Rectal smooth muscle tissue (tissue), 1 donor: ENCODE data around the gene ANXA7.
A peak's percentile ranks its signal among the peaks of the same experiment; 100 is the strongest.

Source experiments
- H3K27ac ChIP-seq: one replicate; pipeline ENCODE4 v1.7.0; 2013; ENCODE audit warnings: low read depth, low read length, inconsistent platforms
- H3K27me3 ChIP-seq: one replicate; pipeline ENCODE4 v1.7.0; 2013; ENCODE audit warnings: low read length; ENCODE audit not compliant: control insufficient read depth, insufficient read depth
- H3K36me3 ChIP-seq: one replicate; pipeline ENCODE4 v1.7.0; 2013; ENCODE audit warnings: low read length; ENCODE audit not compliant: control insufficient read depth, insufficient read depth
- H3K4me1 ChIP-seq: one replicate; pipeline ENCODE4 v1.7.0; 2013; ENCODE audit warnings: low read length; ENCODE audit not compliant: control insufficient read depth, insufficient read depth
- H3K4me3 ChIP-seq: one replicate; pipeline ENCODE4 v1.7.0; 2013; ENCODE audit warnings: low read length
- H3K9ac ChIP-seq: one replicate; pipeline ENCODE4 v1.7.0; 2013; ENCODE audit warnings: low read length

Gene ANXA7

GRCh38 chr10:73413528-73414229 is at the start of gene ANXA7:
Gene ANXA7 (minus strand): TSS chr10:73414058. CDS start chr10:73400856, 13,202 bp downstream.
- H3K4me3 ChIP-seq = peak within 1 kb of the TSS; percentile 93
- peak within 1 kb of the TSS; percentile 97 for H3K27ac ChIP-seq
- H3K9ac ChIP-seq = peak within 1 kb of the TSS; percentile 75
- H3K36me3 ChIP-seq = no peaks in the 10 kb centered on the region
- peaks cover 3% of the 10 kb centered on the region for H3K4me1 ChIP-seq
- H3K27me3 ChIP-seq = no peaks in the 10 kb centered on the region

- Histone ChIP-seq H3K4me3 (no peak overlapping the region), H3K4me1 (no peaks in the 10 kb centered on the region), H3K27me3 (no peaks in the 10 kb centered on the region), H3K27ac (no peak overlapping the region), H3K9ac (no peak overlapping the region), H3K36me3 (no peaks in the 10 kb centered on the region)
These were observed 47.0 kb upstream of the ANXA7 start for GRCh38 chr10:73460897-73461296.

- H3K4me1 ChIP-seq = no peaks in the 10 kb centered on the region
- no peaks in the 10 kb centered on the region for H3K36me3 ChIP-seq
- no peaks in the 10 kb centered on the region for H3K27me3 ChIP-seq
- H3K27ac ChIP-seq = no peak overlapping the region
- no peak overlapping the region for H3K4me3 ChIP-seq
- H3K9ac ChIP-seq = no peak overlapping the region
These were observed 45.9 kb upstream of the ANXA7 start for GRCh38 chr10:73459683-73460314.

GRCh38 chr10:73456187-73456890 is 42.5 kb upstream of the ANXA7 start:
- H3K4me3 ChIP-seq = no peak overlapping the region
- no peaks in the 10 kb centered on the region for H3K4me1 ChIP-seq
- no peaks in the 10 kb centered on the region for H3K27me3 ChIP-seq
- H3K9ac ChIP-seq = no peak overlapping the region
- H3K27ac ChIP-seq = no peak overlapping the region
- H3K36me3 ChIP-seq = no peaks in the 10 kb centered on the region

DNA sequence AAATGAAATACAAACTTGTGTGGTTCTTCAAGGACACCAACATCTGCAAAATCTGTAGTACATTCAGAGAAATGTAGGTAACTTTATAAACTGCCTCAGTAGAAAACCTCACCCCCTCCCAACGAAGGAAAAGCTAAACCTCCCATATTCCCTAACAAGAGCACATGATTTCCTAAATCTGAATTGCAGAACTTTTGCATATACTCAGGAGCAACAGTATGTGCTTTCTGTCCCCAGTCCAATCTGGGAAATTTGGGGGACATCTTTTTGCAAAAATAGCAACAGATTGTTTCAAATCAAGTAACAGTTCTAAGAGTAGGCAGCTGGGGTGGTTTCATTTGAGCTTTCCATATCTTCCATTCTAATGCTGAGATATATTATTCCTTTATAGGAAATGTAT is 35.3 kb upstream of the ANXA7 start:
- Histone ChIP-seq H3K27me3 (no peaks in the 10 kb centered on the region), H3K4me3 (no peak overlapping the region), H3K9ac (no peak overlapping the region), H3K27ac (no peak overlapping the region), H3K36me3 (peaks cover 4% of the 10 kb centered on the region), H3K4me1 (no peaks in the 10 kb centered on the region)

GRCh38 chr10:73448384-73448783 is 34.5 kb upstream of the ANXA7 start:
- Histone ChIP-seq H3K27ac (no peak overlapping the region), H3K36me3 (peaks cover 4% of the 10 kb centered on the region)

DNA sequence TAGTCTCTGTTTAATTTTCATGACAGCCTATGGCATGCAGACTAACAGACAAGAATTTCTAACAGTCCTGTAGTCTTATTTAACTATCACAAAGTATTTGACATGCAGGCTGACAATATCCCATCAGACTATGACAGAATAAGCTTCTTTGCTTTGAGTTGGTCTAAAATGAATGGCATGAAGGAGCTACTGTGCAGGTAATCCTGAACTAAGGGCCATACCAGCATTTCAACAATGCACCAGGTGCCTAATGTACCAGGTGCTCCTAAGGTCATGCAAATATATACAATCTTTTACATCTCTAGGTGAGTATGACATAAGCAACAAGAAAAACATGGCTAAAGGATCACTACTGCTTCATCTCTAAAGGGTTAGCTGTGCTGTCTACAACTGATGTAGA is 33.1 kb upstream of the ANXA7 start:
- Histone ChIP-seq H3K36me3 (peaks cover 4% of the 10 kb centered on the region), H3K9ac (no peak overlapping the region), H3K4me3 (no peak overlapping the region), H3K27me3 (no peaks in the 10 kb centered on the region), H3K4me1 (no peaks in the 10 kb centered on the region), H3K27ac (no peak overlapping the region)

More at GRCh38 chr10:73448384-73448783, 34.5 kb upstream of the ANXA7 start:
- Histone ChIP-seq H3K4me3 (no peak overlapping the region), H3K9ac (no peak overlapping the region), H3K27me3 (no peaks in the 10 kb centered on the region), H3K4me1 (no peaks in the 10 kb centered on the region)

DNA sequence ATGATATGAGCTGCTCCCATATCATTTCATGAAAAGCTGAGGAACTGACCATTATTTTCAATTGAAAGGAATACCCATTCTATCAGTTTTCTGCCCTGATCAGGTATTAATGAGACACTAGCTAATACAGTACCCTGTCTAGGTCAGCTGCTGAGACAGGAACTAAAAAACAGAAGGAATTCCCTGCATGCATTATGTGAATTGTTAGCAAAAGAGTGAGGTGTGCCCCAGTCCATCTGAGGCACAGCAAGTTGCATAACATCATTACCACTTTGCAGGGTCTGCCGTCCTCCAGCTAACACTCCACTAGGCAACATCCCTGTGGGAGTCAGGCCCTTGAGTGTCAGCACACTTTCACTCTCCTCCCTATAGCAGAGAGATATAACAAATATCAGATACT is 30.6 kb upstream of the ANXA7 start:
- no peak overlapping the region for H3K27ac ChIP-seq
- H3K4me1 ChIP-seq = no peaks in the 10 kb centered on the region
- peaks cover 4% of the 10 kb centered on the region for H3K36me3 ChIP-seq
- no peak overlapping the region for H3K9ac ChIP-seq
- no peaks in the 10 kb centered on the region for H3K27me3 ChIP-seq
- no peak overlapping the region for H3K4me3 ChIP-seq

- no peak overlapping the region for H3K4me3 ChIP-seq
- no peaks in the 10 kb centered on the region for H3K27me3 ChIP-seq
- H3K36me3 ChIP-seq = peaks cover 4% of the 10 kb centered on the region
- no peak overlapping the region for H3K27ac ChIP-seq
- H3K4me1 ChIP-seq = no peaks in the 10 kb centered on the region
- H3K9ac ChIP-seq = no peak overlapping the region
These were observed 25.9 kb upstream of the ANXA7 start for GRCh38 chr10:73439605-73440312.

DNA sequence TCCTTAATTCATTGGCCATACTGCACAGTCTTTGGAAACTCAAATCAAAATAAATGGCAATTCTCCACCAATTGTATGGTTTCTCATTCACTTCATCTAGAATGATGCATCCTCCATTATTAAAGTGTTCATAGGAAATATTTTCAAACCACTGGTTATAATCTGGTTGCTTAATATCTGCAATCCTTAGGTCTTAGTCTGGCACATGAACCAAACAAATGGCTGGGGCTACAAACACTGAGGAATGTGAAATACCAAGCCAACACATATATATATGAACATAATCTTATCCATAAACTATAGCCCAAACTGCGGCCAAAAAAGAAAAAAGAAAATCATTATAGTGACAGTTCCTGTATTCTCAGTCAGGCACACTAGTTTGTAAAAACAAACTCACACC is 25.2 kb upstream of the ANXA7 start:
- Histone ChIP-seq H3K27me3 (no peaks in the 10 kb centered on the region), H3K4me1 (no peaks in the 10 kb centered on the region), H3K36me3 (no peaks in the 10 kb centered on the region), H3K9ac (no peak overlapping the region), H3K27ac (no peak overlapping the region), H3K4me3 (no peak overlapping the region)

- H3K9ac ChIP-seq = no peak within 1 kb of the TSS
- no peak within 1 kb of the TSS for H3K27ac ChIP-seq
- no peaks in the 10 kb centered on the region for H3K36me3 ChIP-seq
- H3K4me1 ChIP-seq = no peaks in the 10 kb centered on the region
- no peak within 1 kb of the TSS for H3K4me3 ChIP-seq
- H3K27me3 ChIP-seq = no peaks in the 10 kb centered on the region
These were observed 19.6 kb upstream of the ANXA7 start, which contains the start of gene MSS51 for GRCh38 chr10:73433538-73433867. Gene MSS51 (minus strand): TSS chr10:73433561. CDS start chr10:73428284, 5,277 bp downstream.
